Keratinocyte (primary cell): ENCODE results near the gene ABI2.

ENCODE experiments used
- CTCF ChIP-seq, 3 experiments: IDR thresholded peaks in 1 of 3; conservative IDR thresholded peaks in 1 of 3; optimal IDR thresholded peaks in 1 of 3; 2 replicates in 2 of 3; 3 replicates in 1 of 3; pipeline versions ENCODE3 to v1.5.1; 2011; ENCODE audit warnings: low read length in 3 of 3, mild to moderate bottlenecking in 3 of 3, moderate library complexity in 2 of 3, control low read depth in 1 of 3, inconsistent platforms in 1 of 3; ENCODE audit not compliant: insufficient read depth in 2 of 3; ENCODE audit errors: extremely low read depth in 1 of 3
- EZH2 ChIP-seq: IDR thresholded peaks from one replicate; pipeline ENCODE4 v1.6.1; 2012; ENCODE audit warnings: inconsistent platforms, mild to moderate bottlenecking, low read length, moderate library complexity

GRCh38 chr2:203330434-203330833 lies 2.2 kb downstream of the ABI2 start:
- TF ChIP-seq CTCF (optimal IDR thresholded peaks at IDR 0.05 in 1 of 3, IDR thresholded peaks at IDR 0.05 in 1 of 3, conservative IDR thresholded peaks at IDR 0.05 in 1 of 3; ENCODE audit: extremely low read depth in 1 of 3, insufficient read depth in 2 of 3, low read length in 3 of 3): no peak
- no peak for TF ChIP-seq EZH2
